MV-4-11 (cell line): Measurements from ENCODE around the gene RELN.

Source experiments
- DNase-seq: peaks from one replicate; lab custom pipeline; 2025; lab: John Stamatoyannopoulos, UW

The RELN gene

DNA sequence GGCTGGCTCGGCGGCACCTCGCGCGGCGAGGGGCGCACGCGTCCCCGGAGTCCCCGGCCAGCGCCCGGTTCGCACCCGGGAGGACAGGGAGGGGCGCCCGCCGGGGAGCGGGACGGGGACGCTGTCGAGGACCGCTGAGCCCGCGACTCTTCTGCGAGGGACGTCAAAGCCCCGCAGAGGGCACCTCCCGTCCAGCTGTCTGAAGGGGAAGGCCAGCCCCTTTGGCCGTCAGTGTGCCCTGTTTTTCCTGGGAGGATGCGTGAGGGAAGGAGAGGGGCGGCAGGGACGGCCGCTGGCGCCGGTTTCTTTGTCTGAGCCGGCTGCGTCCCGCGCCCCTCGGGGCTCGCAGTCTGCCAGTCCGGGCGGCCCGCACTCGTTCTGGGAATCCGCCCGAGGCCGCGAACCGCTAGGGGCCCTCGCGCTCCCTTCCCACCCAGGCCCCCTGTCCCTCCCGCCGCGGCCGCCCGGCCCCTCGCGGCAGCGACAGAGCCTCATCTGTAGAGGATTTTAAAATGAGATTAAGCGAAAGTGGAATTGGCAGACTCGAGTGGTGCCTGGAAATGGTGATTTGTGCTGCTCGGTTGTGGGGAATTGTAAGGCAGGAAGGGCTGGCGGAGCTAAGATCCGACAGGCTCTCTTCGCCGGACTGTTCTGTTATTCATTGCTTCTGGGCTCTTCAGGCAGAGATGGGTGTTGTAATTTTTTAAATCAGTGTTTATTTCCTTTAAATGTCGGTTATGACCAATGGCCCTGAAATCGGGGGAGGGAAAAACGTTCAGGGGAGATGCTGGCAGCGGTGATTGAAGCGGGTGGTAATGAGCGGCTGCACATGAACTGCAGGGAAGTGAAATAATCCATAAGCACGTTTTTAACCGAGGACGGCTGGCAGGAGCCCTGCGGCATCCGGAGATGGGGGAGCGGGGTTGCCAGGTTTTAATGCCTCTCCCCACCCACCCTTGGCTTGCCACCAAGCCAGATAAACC lies 618 bp upstream of the RELN start:
- no peak for DNase-seq

DNA sequence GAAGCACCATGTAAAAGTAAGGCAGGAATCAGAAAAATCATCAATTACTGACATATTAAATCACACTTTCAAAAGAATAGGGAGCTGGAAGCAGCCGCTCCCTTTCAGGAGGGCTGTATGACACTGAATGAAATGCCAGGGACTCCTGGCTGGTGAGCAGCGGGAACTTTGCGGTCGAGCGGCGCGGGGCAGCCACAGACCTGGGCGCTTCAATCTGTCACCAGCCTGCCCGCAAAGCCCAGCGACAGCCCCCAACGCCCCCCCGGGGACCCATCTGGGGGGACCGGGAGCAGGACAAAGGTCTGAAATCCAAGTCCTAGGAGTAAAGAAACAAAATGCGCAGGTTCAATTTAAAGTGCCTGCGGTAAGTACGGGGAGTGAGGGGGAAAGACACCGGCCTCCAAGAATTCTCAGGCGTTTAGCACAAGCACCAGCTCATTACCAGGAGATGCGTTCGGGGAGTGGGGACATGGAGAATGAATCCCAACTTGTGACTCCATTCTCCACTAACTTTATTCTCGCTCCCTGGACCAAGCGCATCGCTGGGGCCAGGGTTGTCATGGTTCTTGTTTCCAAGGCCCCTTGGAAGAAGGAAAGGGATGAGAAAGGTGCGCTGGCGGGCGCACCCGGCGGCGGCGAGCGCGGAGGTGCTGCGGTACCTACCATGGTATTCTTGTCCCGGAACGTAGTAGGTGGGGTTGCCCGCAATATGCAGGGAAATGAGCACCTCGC lies 824 bp downstream of the RELN start:
- DNase-seq: no peak

DNA sequence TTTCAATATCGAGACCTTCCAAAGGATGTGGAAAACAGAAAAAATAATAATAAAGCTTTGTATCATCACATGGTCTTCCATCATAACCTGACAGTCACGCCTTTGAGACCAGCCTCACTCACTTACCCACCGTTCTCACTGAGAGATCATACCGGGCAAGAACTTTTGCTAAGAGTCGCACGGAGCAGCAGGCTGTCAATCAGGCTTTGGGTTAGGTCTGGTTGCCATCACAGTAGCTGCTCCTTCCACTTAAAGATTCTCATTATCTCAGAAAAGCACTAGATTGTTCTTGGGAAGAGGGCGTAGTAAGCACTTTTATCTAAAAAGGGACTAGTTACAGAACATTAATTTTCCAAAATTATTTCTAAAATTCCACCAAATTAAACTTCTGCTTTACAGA lies 2.0 kb downstream of the RELN start:
- DNase-seq: no peak

DNA sequence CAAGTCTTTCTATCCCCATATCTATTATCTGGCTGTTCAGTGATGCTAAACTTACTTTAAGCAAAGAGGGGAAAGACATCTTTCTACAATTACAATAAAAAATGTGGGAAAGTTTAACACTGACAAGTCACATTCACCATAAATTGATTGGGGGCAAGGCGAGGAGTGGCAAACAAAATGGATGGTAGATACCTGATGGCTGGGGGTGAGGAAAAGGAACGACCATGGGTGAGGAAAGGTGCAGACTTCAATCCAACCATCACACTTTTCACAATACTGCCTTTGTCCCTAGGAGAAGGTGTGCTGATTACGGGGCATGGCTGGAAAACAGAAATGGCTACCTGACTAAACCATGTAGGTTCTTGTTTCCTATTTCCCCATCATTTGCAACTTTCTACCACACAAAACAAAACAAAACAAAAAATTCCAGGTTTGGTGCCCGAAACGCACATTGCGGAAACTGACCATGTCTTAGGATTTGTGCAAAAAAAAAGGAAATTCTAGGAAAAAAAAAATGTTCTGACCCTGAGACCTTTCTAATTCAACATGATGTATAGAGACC lies 3.8 kb downstream of the RELN start:
- DNase-seq: no peak

DNA sequence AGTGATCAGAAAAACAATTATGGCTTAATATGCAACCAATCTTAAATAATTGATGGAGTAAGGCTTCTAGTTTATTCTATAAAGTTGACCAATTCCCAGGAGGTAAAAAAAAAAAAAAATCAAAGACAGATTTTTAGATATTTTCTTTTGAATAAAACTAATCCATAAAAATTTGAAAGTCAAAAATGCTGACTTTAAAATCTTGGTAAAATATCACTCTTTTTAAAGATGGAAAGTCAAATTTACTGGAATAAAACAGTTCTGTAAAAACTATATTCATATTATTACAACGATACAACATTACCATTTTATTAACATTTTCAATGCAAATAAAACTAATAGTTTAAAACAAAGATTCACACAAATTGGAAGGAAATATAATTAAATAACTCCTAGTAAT lies 5.4 kb downstream of the RELN start:
- DNase-seq: no peak

DNA sequence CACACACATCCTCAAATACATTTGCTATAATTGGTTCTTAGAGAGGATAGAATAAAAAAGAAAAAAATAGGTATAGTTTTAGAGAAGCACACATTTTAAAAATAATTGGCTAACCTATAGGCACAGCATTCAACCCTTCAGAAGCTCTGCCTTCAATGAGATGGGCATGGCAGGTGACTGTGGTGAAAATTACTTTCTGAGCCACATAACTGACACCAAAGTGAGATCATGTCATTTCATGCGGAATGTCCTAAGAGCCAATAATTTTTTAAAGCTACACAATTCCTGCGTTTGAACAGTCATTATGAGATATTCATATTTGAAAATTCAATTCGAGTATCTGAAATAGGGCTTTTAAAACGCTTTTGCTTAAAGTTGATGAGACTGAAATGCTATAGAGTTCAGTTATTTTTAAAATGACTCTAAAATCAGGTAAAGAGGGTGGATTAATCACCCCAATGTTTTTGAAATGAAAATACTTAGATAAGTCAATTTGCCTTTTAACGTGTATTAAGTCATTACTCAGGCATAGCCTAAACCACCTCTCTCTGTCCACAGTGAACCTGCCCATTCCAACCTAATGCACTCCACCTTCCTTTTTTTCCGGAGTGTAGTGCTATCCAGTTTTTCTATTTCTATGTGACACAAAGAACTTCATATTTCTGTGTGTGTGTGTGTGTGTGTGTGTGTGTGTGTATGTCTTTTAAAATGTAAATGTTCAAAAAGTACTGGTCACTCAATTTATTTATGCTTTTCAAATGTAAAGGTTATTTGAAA lies 6.1 kb downstream of the RELN start:
- no peak for DNase-seq

DNA sequence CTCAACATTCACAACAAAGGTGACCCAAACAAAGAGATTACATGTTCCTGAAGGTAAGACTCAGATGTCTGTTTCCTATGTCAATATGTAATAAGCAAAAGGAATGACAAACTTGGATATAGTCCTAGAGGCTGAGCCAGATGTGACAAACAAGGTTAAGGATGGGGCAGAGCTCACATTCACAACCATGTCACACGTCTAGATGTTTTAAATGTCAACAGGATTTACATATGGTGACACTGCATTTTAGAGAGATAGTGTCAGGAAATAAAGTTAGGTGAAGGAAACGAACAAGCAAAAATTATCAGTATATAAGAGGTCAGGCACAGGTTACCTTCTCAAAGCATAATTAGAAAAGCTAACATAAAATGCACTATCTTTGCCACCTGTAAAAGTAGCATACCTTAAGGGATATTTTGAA lies 8.4 kb downstream of the RELN start:
- DNase-seq: no peak

DNA sequence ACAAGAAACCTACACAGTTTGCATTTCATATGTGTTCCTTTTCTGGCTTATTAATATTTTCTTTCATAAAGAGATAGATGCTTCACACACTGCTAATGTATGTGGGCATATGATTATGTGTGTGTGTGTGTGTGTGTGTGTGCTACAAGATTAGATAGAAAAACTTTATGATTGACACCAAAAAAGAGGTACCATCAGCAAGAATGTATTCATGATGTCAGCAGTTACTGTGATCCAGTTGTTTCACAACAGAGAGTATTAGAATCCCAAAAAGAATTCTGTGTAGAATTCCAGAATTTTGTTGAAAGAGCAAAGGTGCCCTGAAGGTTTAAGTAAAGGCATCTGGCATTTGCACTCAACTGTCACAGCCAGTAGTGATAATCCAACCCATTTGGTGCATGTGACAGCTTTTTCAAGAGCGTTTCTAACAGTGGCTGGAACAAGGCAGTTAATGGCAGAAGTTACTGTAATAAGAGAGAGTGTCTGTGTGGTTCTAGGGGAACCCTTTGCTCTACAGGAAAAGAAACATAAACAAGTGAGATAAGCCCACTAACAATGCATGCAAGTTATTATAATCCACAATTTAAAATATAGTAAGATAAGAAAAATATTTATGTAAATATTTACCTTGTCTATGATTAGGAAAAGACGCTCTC lies 16.6 kb downstream of the RELN start:
- no peak for DNase-seq

DNA sequence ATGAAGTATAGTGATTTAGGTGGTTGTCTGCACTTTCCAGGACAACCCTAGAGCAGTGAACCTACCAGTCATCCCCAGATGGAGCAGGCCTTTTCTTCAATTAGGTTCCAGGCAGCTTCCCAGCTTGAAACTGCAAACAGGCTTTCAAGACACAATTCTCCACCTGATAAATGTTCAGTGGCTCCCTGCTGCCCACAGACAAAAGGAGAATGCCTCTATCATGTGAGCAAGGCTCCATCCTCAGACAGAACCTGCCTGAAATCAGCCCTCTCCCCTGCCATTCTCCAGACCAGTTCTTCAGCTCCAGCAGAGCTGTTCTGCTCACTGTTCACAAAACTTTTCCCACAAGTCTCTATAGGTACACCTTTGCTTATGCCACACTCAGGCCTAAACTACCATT lies 22.1 kb downstream of the RELN start:
- no peak for DNase-seq

DNA sequence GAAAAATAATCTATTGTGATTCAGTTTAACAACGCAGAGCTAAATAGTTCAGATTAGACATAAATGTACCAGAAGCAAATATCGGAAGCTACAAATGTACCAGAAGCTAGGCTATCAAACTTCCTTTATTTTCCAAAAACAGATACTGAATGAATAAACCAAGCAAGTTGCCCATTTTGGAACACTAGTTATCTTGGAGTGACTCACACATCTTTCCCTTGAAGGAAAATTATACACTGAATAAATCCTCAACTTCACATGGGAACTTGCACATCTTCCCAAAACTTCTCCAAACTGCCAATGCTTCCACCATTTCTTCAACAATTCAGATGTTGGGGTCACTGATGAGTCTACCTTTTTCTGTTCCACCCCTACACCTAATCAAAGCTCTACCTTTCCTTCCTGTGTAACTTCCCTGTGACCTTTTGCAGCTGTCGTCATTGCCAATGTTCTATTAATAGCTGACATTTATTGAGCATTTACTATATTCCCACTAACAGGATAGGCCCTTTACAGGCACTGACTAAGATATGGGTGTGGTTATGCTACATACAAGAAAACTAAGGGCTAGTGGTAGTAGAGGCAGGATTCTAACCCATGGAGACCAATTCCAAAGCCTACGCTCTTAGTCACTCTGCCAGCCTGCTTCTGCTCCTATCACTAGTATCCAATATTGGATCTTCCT lies 22.7 kb downstream of the RELN start:
- DNase-seq: no peak

DNA sequence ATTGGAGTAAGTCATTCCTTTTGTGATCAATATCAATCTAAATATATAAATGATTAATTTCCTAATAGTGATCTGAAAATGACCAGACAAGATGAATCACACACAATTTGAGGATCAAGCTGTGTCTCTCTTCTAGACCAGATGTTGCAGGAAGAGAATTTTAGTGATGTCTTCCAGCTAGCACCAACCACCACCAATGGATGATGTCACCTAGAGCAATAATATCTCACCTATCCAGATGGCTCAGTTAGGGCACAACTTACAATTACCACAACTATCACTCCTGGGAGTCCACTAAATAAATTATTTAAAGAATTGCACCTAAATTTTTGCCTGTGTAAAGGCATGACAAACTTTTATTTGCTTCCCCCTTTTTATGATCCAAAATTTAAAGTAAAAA lies 25.2 kb downstream of the RELN start:
- DNase-seq: no peak

DNA sequence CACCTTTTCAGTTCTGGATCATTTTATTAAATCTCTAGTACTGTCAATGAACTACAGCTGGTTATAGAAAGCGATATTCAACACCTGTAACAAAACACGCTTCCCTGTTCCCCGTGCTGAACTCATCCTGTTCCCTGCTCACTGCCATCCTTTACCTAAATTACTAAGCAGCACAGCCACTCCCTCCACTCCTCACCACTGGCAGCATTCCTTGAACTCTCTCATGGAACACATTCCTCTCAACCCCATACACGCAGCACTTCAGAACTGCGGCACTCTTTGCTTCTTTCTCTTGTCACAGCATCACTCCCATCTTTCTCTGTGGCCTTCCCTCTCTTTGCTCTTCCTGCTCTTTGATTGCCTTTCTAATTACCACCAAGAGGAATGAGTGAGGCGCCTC lies 27.4 kb downstream of the RELN start:
- DNase-seq: no peak

DNA sequence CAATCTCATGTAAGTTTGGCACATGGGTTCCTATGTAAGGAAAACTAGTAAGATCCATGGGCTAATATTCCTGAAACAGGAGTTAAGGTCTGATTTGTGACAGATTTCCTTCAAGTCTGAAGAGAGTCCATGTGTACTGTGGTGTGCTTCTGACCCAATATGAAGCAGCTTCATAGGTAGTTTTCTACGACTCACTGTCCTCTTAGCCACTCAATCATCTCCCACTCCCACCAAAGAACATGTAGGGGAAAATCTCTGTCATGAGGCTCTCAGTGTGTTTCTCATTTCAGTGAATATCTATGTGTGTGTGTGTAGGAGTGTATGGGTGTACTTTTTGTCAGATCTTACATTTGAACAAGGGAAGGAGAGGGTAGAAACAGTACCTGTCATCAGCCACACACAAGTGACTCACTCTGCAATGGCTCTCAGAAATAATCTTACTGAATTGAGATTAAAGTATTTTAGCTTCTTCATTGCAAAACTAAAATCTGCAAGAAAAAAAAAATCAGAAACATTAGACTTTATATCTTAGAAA lies 31.1 kb downstream of the RELN start:
- DNase-seq: no peak

DNA sequence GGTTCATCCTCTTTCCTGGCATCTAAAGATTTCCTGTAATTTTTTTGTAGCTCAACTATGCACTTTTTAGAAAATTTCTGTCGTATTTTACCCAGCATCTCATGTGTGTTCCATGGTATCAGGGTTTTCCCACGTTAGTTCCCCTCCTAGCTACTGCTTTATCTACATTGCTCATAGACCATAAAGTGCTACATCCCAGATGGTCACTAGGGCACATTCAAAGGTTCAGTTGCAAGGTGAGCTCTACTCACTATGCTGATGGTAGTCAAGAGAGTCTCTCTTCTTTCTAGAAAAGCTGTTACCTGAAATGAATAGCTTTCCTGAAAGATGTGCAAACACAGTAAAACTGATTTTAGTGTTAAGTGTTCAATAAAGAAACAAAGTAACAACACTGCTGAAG lies 33.5 kb downstream of the RELN start:
- DNase-seq: no peak

DNA sequence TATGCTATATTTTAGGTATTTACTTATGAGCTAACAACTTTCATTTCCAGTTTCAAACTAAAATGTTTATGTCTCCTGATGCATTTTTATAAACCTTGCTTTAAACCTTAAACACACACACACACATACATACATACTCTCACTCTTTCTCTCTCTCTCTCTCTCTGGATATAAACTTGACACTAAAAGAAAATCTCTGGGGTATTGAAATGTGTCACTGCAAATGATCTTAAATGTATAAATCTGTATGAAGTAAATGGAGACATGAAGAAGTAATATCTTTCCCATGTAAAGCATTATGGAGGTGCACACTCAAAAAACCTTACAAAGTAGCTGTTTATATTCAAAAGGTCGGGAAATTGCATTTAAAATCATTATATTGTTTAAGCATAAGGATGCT lies 37.0 kb downstream of the RELN start:
- no peak for DNase-seq

DNA sequence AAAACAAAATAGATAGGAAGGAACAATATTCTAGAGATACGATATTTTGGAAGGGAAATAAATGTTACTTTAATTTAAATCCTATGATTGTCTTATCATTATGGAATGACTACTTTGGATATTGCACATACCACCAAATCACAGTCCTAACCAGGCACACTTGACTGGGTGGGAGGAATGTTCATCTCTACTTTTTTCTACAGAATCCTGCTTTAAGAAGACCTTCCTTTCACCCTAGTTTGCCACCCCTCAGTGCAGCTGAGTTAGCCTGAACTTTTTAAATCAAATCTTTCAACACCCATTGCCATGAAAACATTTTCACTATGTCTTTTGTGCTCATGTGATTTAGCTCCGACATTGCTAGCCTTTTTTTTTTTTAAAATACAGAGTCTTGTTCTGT lies 38.1 kb downstream of the RELN start:
- DNase-seq: no peak

DNA sequence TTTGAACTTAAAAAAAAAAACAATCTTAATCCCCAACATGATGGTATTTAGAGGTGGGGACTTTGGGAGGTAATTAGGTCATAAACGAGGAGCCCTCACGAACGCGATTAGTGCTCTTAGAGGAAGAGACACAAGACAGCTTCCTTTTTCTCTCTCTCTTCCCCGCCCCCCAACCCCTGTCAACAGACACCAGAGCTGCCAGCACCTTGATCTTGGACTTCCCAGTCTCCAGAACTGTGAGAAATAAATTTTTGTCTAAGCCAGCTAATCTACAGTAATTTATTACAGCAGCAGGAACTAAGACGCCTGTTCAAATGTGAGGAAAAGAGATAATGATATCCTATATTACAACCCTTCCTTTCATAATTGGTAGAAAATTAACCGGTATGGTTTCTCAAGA lies 40.1 kb downstream of the RELN start:
- DNase-seq: no peak

DNA sequence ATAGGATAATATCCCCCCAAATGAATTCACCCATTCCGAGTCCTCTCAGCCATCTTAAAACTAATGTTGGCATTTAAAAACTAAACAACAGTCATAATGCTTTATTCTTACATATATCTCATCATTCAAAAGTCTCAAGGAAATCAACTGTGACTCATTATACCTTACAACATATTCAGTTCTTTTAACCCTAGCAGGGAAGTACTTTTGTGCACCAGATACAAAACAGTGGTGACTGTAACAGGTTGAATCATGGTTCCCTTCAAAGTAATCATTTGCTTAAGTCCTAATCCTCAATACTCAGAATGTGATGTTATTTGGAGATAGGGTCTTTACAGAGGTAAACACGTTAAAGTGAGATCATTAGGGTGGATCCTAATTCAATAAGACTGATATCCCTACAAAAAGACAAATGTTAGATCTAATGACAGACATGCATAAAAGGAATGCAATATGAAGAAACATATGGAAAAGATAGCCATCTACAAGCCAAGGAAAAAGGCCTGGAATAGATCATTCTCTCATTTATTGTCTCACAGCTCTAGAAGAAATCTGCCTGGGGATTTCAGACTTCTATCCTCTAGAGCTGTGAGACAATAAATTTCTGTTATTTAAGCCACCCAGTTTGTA lies 42.3 kb downstream of the RELN start:
- DNase-seq: no peak

DNA sequence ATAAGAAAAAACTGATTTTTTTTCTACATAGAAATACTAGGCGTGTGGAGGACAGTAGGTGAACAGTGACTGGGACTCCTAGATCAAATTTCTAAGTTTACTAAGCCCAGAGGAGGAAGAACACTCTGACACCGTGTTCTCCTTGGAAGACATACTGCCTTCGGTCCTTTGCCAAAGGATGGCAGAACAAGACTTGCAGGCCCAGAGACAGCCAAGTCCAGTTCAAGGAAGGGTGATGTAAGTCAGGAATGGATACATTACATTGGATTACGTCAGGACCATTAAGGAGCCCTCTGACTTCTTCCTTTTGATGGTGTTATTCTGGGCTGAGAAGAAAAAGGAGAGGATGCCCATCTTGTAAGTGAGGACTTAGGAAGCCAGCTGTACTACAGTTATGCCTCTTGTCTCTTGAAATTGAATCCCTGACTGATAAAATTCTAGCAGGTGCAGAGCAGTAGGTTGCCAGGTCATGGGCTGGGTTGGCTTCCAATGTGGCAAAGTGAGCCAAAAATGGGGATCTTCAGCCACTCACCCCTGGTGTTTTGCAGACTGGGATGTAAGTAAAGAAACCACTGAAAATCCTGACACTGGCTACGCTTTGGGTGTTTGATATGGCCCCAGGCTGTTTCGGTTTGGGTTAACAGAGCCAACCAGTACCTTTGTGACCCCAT lies 45.1 kb downstream of the RELN start:
- no peak for DNase-seq

DNA sequence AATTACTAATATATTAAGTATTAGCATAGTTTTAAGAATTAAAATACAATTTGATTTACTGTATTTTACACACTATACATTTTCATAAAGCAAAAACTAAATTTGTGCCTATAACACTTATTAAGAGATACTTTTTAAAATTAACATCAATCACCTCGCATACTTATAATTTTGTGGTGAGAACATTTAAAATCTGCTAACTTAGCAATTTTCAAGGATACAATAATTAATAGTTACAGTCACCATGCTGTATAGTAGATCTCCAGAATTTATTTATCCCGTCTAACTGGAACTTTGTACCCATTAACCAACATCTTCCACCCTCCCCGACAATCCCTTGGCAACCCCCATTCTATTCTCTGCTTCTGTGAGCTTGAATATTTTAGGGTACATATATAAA lies 47.5 kb downstream of the RELN start:
- DNase-seq: no peak
